HCT116 (cell line): Measurements from ENCODE around the gene PCGF5. TPM values are rescaled to one million over a fixed set of nuclear protein-coding genes. Genes with fewer than 3 reads are reported as not detected.

Source experiments
- ATAC-seq: fragments of 200-7000 bp; cut with Tn5 transposase; 2 replicates; pipeline ENCODE4 v1.9.1; 2020; ENCODE audit warnings: mild to moderate bottlenecking, moderate library complexity
- BruUV-seq: library from RNA; stranded (reverse); fragments of 400-500 nt; replicated peaks from 2 replicates; lab custom pipeline; 2021; lab: Mats Ljungman, UMichigan
- CTCF ChIA-PET: fragments of 300-600 bp; sonication (Branson Sonifier 250); formaldehyde crosslinking; loops from one replicate; lab custom pipeline; 2021; ENCODE audit warnings: antibody characterized with exemption; lab: Charles Lee
- POLR2A ChIA-PET: fragments of 300-600, 350-600 bp; sonication (Branson Sonifier 250); formaldehyde crosslinking; loops from one replicate; lab custom pipeline; 2021; ENCODE audit warnings: antibody characterized with exemption; lab: Charles Lee
- RAD21 ChIA-PET, 2 experiments: fragments of 300-600 bp; sonication (Branson Sonifier 250); formaldehyde crosslinking; loops; one replicate each; lab custom pipeline; 2023; ENCODE audit warnings: low total read pairs in 2 of 2; ENCODE audit not compliant: uncharacterized antibody in 2 of 2, unreplicated experiment in 2 of 2, low non-redundant PET in 1 of 2; lab: Charles Lee
- DNase-seq: peaks from one replicate; pipeline ENCODE4 v3.0.0-alpha.2; 2010; ENCODE audit warnings: low read depth, low spot score
- H2AFZ ChIP-seq: fragments of 200-600 bp; shearing (Covaris generic), sonication (generic); 2 replicates; pipeline ENCODE4 v1.6.1; 2017; ENCODE audit warnings: low read depth, mixed run types, mixed read lengths, antibody characterized with exemption, low read length; ENCODE audit not compliant: poor library complexity, severe bottlenecking
- H3K27ac ChIP-seq: 2 replicates; pipeline ENCODE4 v1.5.1; 2012; ENCODE audit warnings: low read depth, low read length
- H3K27me3 ChIP-seq: fragments of 200-600 bp; sonication (generic); 2 replicates; pipeline ENCODE4 v1.6.1; 2016; ENCODE audit warnings: mixed run types, low read length, mixed read lengths; ENCODE audit not compliant: insufficient read depth
- H3K36me3 ChIP-seq, 2 experiments: fragments of 200-500 bp in 1 of 2; fragments of 200-600 bp in 1 of 2; sonication (Bioruptor generic) in 1 of 2; sonication (generic) in 1 of 2; 2 replicates each; pipeline versions ENCODE4 v1.5.1 to v1.6.1; 2014 to 2016; ENCODE audit warnings: low read length in 2 of 2, inconsistent platforms in 1 of 2, mixed read lengths in 1 of 2, mixed run types in 1 of 2; ENCODE audit not compliant: insufficient read depth in 2 of 2, control insufficient read depth in 1 of 2
- H3K4me1 ChIP-seq, 2 experiments: fragments of 200-600 bp in 1 of 2; sonication (generic) in 1 of 2; 2 replicates each; pipeline versions ENCODE4 v1.5.1 to v1.6.1; 2012 to 2017; ENCODE audit warnings: low read length in 2 of 2, inconsistent platforms in 1 of 2, mild to moderate bottlenecking in 1 of 2, mixed read lengths in 1 of 2, mixed run types in 1 of 2, moderate library complexity in 1 of 2; ENCODE audit not compliant: insufficient read depth in 2 of 2, control insufficient read depth in 1 of 2
- H3K4me2 ChIP-seq: fragments of 200-600 bp; sonication (generic); 2 replicates; pipeline ENCODE4 v1.6.1; 2017; ENCODE audit warnings: mixed run types, low read length, mixed read lengths
- H3K4me3 ChIP-seq, 2 experiments: fragments of 200-600 bp in 1 of 2; sonication (generic) in 1 of 2; replicated peaks in 1 of 2; 2 replicates each; pipeline ENCODE4 v1.5.1; 2011 to 2016; ENCODE audit warnings: low read length in 2 of 2, control low read depth in 1 of 2, low read depth in 1 of 2, mild to moderate bottlenecking in 1 of 2, mixed read lengths in 1 of 2, mixed run types in 1 of 2
- H3K79me2 ChIP-seq: fragments of 200-600 bp; sonication (generic); 2 replicates; pipeline ENCODE4 v1.6.1; 2017; ENCODE audit warnings: mild to moderate bottlenecking, mixed run types, low read length, moderate library complexity, mixed read lengths; ENCODE audit not compliant: insufficient read depth
- H3K9ac ChIP-seq: fragments of 200-600 bp; sonication (generic); 2 replicates; pipeline ENCODE4 v1.6.1; 2016; ENCODE audit warnings: low read length, mixed read lengths
- H3K9me2 ChIP-seq: fragments of 200-600 bp; sonication (generic), shearing (Covaris generic); 2 replicates; pipeline ENCODE4 v1.6.1; 2017; ENCODE audit warnings: mixed run types, mild to moderate bottlenecking, moderate library complexity; ENCODE audit not compliant: insufficient read depth
- H3K9me3 ChIP-seq, 2 experiments: fragments of 200-500 bp in 1 of 2; fragments of 200-600 bp in 1 of 2; sonication (Bioruptor generic) in 1 of 2; sonication (generic) in 1 of 2; 2 replicates each; pipeline ENCODE4 v1.6.1; 2014 to 2017; ENCODE audit warnings: low read length in 2 of 2, mixed read lengths in 2 of 2, inconsistent platforms in 1 of 2, low read depth in 1 of 2, mild to moderate bottlenecking in 1 of 2, mixed run types in 1 of 2, moderate library complexity in 1 of 2; ENCODE audit not compliant: control insufficient read depth in 1 of 2, insufficient read depth in 1 of 2
- H4K20me1 ChIP-seq: fragments of 200-600 bp; sonication (generic), shearing (Covaris generic); 2 replicates; pipeline ENCODE4 v1.6.1; 2017; ENCODE audit warnings: mixed run types, mild to moderate bottlenecking, moderate library complexity; ENCODE audit not compliant: insufficient read depth
- ATF3 ChIP-seq: IDR thresholded peaks from 2 replicates; pipeline ENCODE4 v1.6.1; 2012
- CEBPB ChIP-seq: IDR thresholded peaks from 2 replicates; pipeline ENCODE4 v1.6.1; 2012; ENCODE audit warnings: low read depth
- CTCF ChIP-seq, 3 experiments: fragments of 200-600 bp in 1 of 3; sonication (generic) in 1 of 3; IDR thresholded peaks in 2 of 3; conservative IDR thresholded peaks in 1 of 3; 2 replicates each; pipeline ENCODE4 v1.5.1; 2012 to 2017; ENCODE audit warnings: low read depth in 2 of 3, low read length in 2 of 3, antibody characterized with exemption in 1 of 3, borderline replicate concordance in 1 of 3, control low read depth in 1 of 3, mild to moderate bottlenecking in 1 of 3, mixed read lengths in 1 of 3, mixed run types in 1 of 3, moderate library complexity in 1 of 3; ENCODE audit not compliant: insufficient read depth in 1 of 3
- EGR1 ChIP-seq: IDR thresholded peaks from 2 replicates; pipeline ENCODE4 v1.6.1; 2012; ENCODE audit warnings: low read depth
- ELF1 ChIP-seq: IDR thresholded peaks from 2 replicates; pipeline ENCODE4 v1.6.1; 2012; ENCODE audit warnings: low read depth, borderline replicate concordance
- EZH2 ChIP-seq: fragments of 200-600 bp; sonication (generic); IDR thresholded peaks from 2 replicates; pipeline ENCODE4 v1.6.1; 2017; ENCODE audit warnings: antibody characterized with exemption, mixed run types
- EZH2phosphoT487 ChIP-seq: fragments of 200-600 bp; IDR thresholded peaks from 2 replicates; pipeline ENCODE4 v1.6.1; 2018; ENCODE audit warnings: antibody characterized with exemption, borderline replicate concordance
- FOSL1 ChIP-seq: IDR thresholded peaks from 2 replicates; pipeline ENCODE4 v1.6.1; 2012; ENCODE audit warnings: low read depth
- POLR2A ChIP-seq: IDR thresholded peaks from 2 replicates; pipeline ENCODE4 v1.7.0; 2011; ENCODE audit warnings: borderline replicate concordance; ENCODE audit not compliant: insufficient read depth, insufficient read length; ENCODE audit errors: extremely low read depth
- POLR2AphosphoS5 ChIP-seq: IDR thresholded peaks from 2 replicates; pipeline ENCODE4 v1.6.1; 2011; ENCODE audit warnings: mild to moderate bottlenecking, low read depth, low read length, moderate library complexity
- RAD21 ChIP-seq: IDR thresholded peaks from 2 replicates; pipeline ENCODE4 v1.6.1; 2012; ENCODE audit warnings: low read depth, mild to moderate bottlenecking
- SIN3A ChIP-seq: IDR thresholded peaks from 2 replicates; pipeline ENCODE4 v1.6.1; 2012; ENCODE audit warnings: low read depth
- SP1 ChIP-seq: IDR thresholded peaks from 2 replicates; pipeline ENCODE4 v1.6.1; 2012; ENCODE audit warnings: low read depth
- SRF ChIP-seq: IDR thresholded peaks from 2 replicates; pipeline ENCODE4 v1.6.1; 2012; ENCODE audit warnings: low read depth
- YY1 ChIP-seq: IDR thresholded peaks from 2 replicates; pipeline ENCODE4 v1.6.1; 2011; ENCODE audit warnings: low read length, low read depth, moderate library complexity, mild to moderate bottlenecking; ENCODE audit not compliant: insufficient replicate concordance; ENCODE audit errors: extremely low read depth
- intact Hi-C: fragments of 100-400 bp; cut with micrococcal nuclease; formaldehyde crosslinking; loops from 2 replicates; pipeline ENCODE4 v1.10.0; 2022
- total RNA-seq: library from RNA; stranded (reverse); gene quantifications from one replicate; pipeline ENCODE4 v1.2.1, GENCODE V29; 2021; ENCODE audit not compliant: unreplicated experiment
- TF ChIP-seq, protein P1 (sequence below): IDR thresholded peaks from 2 replicates; pipeline ENCODE4 v1.6.1; 2012; ENCODE audit warnings: low read depth

The PCGF5 gene
- total RNA-seq, 1 experiment from 2014 or later = 27.5 TPM

GRCh38 chr10:91311601-91312381 is 91.3 kb downstream of the PCGF5 start:
- ChIA-PET RAD21 (no interaction called here), POLR2A (no interaction called here), CTCF (no interaction called here)
- Histone ChIP-seq H3K4me1 (no peaks in the 10 kb centered on the region), H4K20me1 (no peaks in the 10 kb centered on the region), H3K9me2 (no peaks in the 10 kb centered on the region), H3K79me2 (no peaks in the 10 kb centered on the region), H3K9ac (no peak overlapping the region), H3K27me3 (0 out of 2 replicates have a peak, but pooled peaks cover 6% of the 10 kb centered on the region), H3K9me3 (no peaks in the 10 kb centered on the region), H3K27ac (no peak overlapping the region), H2AFZ (no peak overlapping the region)
- ATAC-seq = no peak
- TF ChIP-seq POLR2AphosphoS5 (no peak), EZH2phosphoT487 (no peak), EGR1 (no peak), YY1 (no peak), SP1 (no peak), FOSL1 (no peak), CTCF (IDR thresholded peaks at IDR 0.05 in 2 of 3, conservative IDR thresholded peaks at IDR 0.05 in 1 of 3; ENCODE audit: borderline replicate concordance in 1 of 3, insufficient read depth in 1 of 3, low read depth in 2 of 3, low read length in 2 of 3) (no peak)
- TF ChIP-seq, all 23 proteins: peak for 0
- Histone ChIP-seq H3K36me3 (no peaks in the 10 kb centered on the region), H3K4me3 (no peak overlapping the region), H3K4me2 (no peak overlapping the region)
- intact Hi-C loops = no loop called here
- no TSS peak for BruUV-seq
- no peak for DNase-seq

GRCh38 chr10:91312382-91312733 is 91.9 kb downstream of the PCGF5 start:
- DNase-seq = no peak
- H3K4me3 ChIP-seq = no peak overlapping the region
- ChIA-PET CTCF (no interaction called here), POLR2A (no interaction called here), RAD21 (no interaction called here)
- no peak overlapping the region for H2AFZ ChIP-seq
- no peaks in the 10 kb centered on the region for H3K9me2 ChIP-seq
- H3K9ac ChIP-seq = no peak overlapping the region
- H3K79me2 ChIP-seq = no peaks in the 10 kb centered on the region
- no peaks in the 10 kb centered on the region for H3K4me1 ChIP-seq
- no peak overlapping the region for H3K4me2 ChIP-seq
- H3K27me3 ChIP-seq = 0 out of 2 replicates have a peak, but pooled peaks cover 6% of the 10 kb centered on the region
- intact Hi-C loops = no loop called here
- H3K27ac ChIP-seq = no peak overlapping the region
- H3K9me3 ChIP-seq = no peaks in the 10 kb centered on the region
- H4K20me1 ChIP-seq = no peaks in the 10 kb centered on the region
- H3K36me3 ChIP-seq = no peaks in the 10 kb centered on the region
- no TSS peak for BruUV-seq
- no peak for ATAC-seq
- no peak for TF ChIP-seq SIN3A
- no peak for TF ChIP-seq RAD21
- TF ChIP-seq POLR2A = no peak
- no peak for TF ChIP-seq SP1
- TF ChIP-seq CEBPB = no peak
- TF ChIP-seq, protein P1, sequence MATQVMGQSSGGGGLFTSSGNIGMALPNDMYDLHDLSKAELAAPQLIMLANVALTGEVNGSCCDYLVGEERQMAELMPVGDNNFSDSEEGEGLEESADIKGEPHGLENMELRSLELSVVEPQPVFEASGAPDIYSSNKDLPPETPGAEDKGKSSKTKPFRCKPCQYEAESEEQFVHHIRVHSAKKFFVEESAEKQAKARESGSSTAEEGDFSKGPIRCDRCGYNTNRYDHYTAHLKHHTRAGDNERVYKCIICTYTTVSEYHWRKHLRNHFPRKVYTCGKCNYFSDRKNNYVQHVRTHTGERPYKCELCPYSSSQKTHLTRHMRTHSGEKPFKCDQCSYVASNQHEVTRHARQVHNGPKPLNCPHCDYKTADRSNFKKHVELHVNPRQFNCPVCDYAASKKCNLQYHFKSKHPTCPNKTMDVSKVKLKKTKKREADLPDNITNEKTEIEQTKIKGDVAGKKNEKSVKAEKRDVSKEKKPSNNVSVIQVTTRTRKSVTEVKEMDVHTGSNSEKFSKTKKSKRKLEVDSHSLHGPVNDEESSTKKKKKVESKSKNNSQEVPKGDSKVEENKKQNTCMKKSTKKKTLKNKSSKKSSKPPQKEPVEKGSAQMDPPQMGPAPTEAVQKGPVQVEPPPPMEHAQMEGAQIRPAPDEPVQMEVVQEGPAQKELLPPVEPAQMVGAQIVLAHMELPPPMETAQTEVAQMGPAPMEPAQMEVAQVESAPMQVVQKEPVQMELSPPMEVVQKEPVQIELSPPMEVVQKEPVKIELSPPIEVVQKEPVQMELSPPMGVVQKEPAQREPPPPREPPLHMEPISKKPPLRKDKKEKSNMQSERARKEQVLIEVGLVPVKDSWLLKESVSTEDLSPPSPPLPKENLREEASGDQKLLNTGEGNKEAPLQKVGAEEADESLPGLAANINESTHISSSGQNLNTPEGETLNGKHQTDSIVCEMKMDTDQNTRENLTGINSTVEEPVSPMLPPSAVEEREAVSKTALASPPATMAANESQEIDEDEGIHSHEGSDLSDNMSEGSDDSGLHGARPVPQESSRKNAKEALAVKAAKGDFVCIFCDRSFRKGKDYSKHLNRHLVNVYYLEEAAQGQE = no peak
- no peak for TF ChIP-seq EZH2phosphoT487
- no peak for TF ChIP-seq FOSL1
- no peak for TF ChIP-seq ATF3
- TF ChIP-seq ELF1 = no peak
- no peak for TF ChIP-seq SRF
- TF ChIP-seq EZH2 = no peak
